ENCODE measurements around the gene METTL6. TPM values are rescaled to one million over a fixed set of nuclear protein-coding genes. Genes with fewer than 3 reads are reported as not detected.

Gene METTL6
- total RNA-seq, 5 donors from 2014 or later (not counting 1 experiment from before 2014, with no cell fraction given): 8.1 to 19.9 (median 14.7) TPM

DNA sequence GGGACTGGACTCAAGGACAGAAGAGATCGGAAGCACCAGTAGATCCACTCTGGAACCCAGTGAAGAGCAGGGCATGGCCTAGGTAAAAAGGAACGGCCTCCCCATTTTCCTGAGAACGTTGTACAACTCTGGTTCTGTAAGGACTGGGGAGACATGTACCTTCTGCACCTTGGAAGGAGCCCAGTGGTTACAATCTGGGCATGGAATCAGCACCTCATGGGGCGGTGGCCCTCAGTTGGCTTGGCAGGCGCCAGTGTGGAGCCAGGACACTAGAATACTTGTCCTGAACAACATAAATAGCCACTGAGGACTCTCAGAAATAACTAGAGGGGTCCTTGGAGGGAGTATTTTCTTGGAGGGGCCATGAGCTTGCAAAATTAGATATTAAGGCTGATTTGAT is 25.6 kb upstream of the METTL6 start:
- ChIA-PET POLR2A (no interaction called here), CTCF (no interaction called here)
- no peaks in the 10 kb centered on the region for H3K9me3 ChIP-seq
- H3K4me1 ChIP-seq (ENCODE audit: control insufficient read depth in 1 of 2, extremely low read depth in 1 of 2, insufficient read depth in 2 of 2, low read length in 2 of 2): no peaks in the 10 kb centered on the region
- Mint-ChIP-seq H3K27ac (no peak overlapping the region), H3K9me3 (no peaks in the 10 kb centered on the region), H3K36me3 (peaks cover 8% of the 10 kb centered on the region), H3K4me1 (no peaks in the 10 kb centered on the region), H3K27me3 (no peaks in the 10 kb centered on the region), H3K4me3 (no peak overlapping the region)
- H3K4me3 ChIP-seq (ENCODE audit: control insufficient read depth in 1 of 2, extremely low read depth in 1 of 2, low read length in 1 of 2): no peak overlapping the region
- no peaks in the 10 kb centered on the region for H3K27me3 ChIP-seq (replicated peaks in 1 of 2; ENCODE audit: control insufficient read depth in 2 of 2, extremely low read depth in 1 of 2, insufficient read depth in 2 of 2, low read length in 1 of 2)
- ATAC-seq (replicated peaks in 1 of 4) (no peak), DNase-seq (no peak)
- H3K36me3 ChIP-seq (ENCODE audit: control insufficient read depth in 2 of 2, extremely low read depth in 1 of 2, insufficient read depth in 1 of 2, low read length in 1 of 2): peaks cover 0 to 5% of the 10 kb centered on the region in 2 donors
- H3K27ac ChIP-seq (ENCODE audit: low read length): no peak overlapping the region
- WGBS (ENCODE audit: insufficient coverage): 88% methylated on average over 3 of the region's 5 CpGs

DNA sequence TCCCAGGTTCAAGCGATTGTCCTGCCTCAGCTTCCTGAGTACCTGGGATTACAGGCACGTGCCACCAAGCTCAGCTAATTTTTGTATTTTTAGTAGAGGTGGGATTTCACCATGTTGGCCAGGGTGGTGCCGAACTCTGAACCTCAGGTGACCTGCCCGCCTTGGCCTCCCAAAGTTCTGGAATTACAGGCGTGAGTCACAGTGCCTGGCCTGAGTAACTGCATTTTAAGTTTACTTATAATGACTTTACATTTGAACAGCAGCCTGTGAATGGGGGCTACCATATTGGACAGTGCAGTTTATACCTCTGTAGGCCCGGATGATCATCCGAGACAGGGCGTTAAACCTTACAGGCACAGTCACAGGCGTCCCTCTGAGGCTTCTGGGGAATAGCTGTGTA is 24.8 kb upstream of the METTL6 start:
- H3K4me3 ChIP-seq (ENCODE audit: control insufficient read depth in 1 of 2, extremely low read depth in 1 of 2, low read length in 1 of 2): no peak overlapping the region
- no peak for ATAC-seq (replicated peaks in 1 of 4)
- DNase-seq: no peak
- Mint-ChIP-seq H3K27me3 (no peaks in the 10 kb centered on the region), H3K4me3 (no peak overlapping the region), H3K36me3 (peaks cover 8% of the 10 kb centered on the region), H3K9me3 (no peaks in the 10 kb centered on the region), H3K4me1 (no peaks in the 10 kb centered on the region), H3K27ac (no peak overlapping the region)
- ChIA-PET CTCF (no interaction called here), POLR2A (no interaction called here)
- H3K27ac ChIP-seq (ENCODE audit: low read length): no peak overlapping the region
- H3K27me3 ChIP-seq (replicated peaks in 1 of 2; ENCODE audit: control insufficient read depth in 2 of 2, extremely low read depth in 1 of 2, insufficient read depth in 2 of 2, low read length in 1 of 2): no peaks in the 10 kb centered on the region
- peaks cover 0 to 5% of the 10 kb centered on the region in 2 donors for H3K36me3 ChIP-seq (ENCODE audit: control insufficient read depth in 2 of 2, extremely low read depth in 1 of 2, insufficient read depth in 1 of 2, low read length in 1 of 2)
- WGBS (ENCODE audit: insufficient coverage): 85% methylated on average over 9 of the region's 9 CpGs
- H3K4me1 ChIP-seq (ENCODE audit: control insufficient read depth in 1 of 2, extremely low read depth in 1 of 2, insufficient read depth in 2 of 2, low read length in 2 of 2): no peaks in the 10 kb centered on the region
- H3K9me3 ChIP-seq: no peaks in the 10 kb centered on the region

DNA sequence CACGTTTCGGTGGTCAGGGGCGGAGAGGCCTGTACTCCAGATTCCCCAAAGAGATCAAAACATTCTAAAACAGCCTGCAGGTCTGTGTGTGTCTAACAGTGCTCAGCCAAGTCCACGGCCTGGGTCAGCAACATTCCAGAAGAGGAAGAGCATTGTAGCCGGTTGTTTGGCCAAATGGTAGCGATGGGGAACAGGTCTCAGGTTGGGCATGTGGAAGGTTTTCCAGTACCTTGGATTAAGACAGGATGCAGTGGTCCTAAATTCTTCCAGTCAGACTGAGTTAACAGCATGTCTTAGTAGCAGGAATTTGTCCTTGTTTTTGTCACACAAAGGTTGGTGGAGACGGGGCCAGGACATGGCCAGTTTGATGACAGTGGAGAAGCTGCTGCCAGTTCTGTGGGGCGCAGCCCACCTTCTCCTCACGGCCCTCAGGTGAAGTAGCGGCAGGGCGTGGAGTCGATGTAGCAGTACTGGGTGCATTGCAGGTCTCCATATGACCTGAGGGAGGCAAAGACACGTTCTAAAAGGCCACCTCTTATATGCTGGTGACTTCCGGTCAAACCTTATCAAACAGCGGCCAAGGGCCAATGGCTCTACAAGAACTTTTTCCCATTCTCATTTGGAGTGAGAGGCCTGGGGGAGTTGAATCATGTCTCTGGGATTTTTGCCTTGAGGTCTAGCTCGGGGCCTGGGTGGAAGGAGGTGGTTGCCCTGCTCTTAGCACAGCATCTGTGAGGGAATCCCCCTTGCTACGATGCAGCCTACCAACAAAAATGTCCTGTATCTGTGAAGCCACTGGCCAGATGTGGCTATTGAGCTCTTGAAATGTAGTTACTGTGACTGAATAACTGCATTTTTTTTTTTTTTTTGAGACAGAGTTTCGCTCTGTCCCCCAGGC is 24.1 kb upstream of the METTL6 start:
- POLR2A ChIA-PET: interaction anchor here in 1 of 2 donors (0.6 kb wide), 1 partner anchor 202 kb away, joined by 4 read pairs; no protein-coding TSS in a partner anchor

DNA sequence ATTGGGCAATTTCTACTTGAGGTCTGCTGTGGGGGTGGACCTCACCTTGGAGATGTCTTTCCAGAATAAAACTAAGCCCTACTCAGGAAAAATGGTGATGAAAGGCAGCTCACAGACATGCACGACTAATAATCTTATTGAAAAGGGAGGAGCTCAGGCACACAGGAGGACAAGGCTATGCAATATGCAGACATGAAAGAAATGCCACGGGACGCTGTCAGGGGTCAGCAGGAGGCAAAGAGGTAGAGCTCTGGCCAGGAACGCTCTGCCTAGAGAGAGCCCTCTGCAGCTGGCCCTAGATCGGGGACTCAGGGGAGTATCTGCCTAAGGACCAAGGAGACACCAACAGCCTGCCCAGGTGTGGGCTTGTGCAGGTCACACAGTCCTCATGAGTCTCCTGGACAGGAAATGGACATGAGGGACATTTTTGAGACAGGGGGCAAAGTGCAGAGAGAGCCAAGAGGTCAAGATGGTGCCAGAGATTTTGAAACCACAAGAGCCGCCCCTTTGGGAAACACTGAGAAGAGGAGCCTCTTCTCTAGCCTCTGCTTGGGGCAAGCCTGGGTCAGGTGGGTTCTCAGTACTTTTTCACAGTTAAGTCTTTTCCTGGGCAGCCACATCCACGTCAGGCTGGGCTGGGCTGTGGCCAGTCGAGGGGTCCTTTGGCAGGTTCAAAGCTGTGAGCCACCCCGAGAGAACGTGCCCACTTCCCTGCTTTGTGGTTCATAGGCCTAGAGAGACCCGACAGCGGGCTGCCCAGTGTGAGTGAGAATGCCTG is 23.3 kb upstream of the METTL6 start:
- Mint-ChIP-seq H3K4me3 (no peak overlapping the region), H3K9me3 (no peaks in the 10 kb centered on the region), H3K27me3 (no peaks in the 10 kb centered on the region), H3K4me1 (no peaks in the 10 kb centered on the region), H3K36me3 (peaks cover 8% of the 10 kb centered on the region), H3K27ac (no peak overlapping the region)
- Histone ChIP-seq H3K4me1 (ENCODE audit: control insufficient read depth in 1 of 2, extremely low read depth in 1 of 2, insufficient read depth in 2 of 2, low read length in 2 of 2) (no peaks in the 10 kb centered on the region), H3K36me3 (ENCODE audit: control insufficient read depth in 2 of 2, extremely low read depth in 1 of 2, insufficient read depth in 1 of 2, low read length in 1 of 2) (peaks cover 0 to 5% of the 10 kb centered on the region in 2 donors), H3K27ac (ENCODE audit: low read length) (no peak overlapping the region), H3K27me3 (replicated peaks in 1 of 2; ENCODE audit: control insufficient read depth in 2 of 2, extremely low read depth in 1 of 2, insufficient read depth in 2 of 2, low read length in 1 of 2) (no peaks in the 10 kb centered on the region), H3K4me3 (ENCODE audit: control insufficient read depth in 1 of 2, extremely low read depth in 1 of 2, low read length in 1 of 2) (no peak overlapping the region), H3K9me3 (no peaks in the 10 kb centered on the region)
- DNase-seq: no peak
- no peak for ATAC-seq (replicated peaks in 1 of 4)
- CTCF ChIA-PET: no interaction called here
- WGBS (ENCODE audit: insufficient coverage): 94% methylated on average over 8 of the region's 12 CpGs
- POLR2A ChIA-PET: no interaction called here

More for the DNA sequence above, 24.1 kb upstream of the METTL6 start:
- Mint-ChIP-seq H3K27me3 (no peaks in the 10 kb centered on the region), H3K36me3 (peaks cover 8% of the 10 kb centered on the region), H3K4me1 (no peaks in the 10 kb centered on the region), H3K4me3 (no peak overlapping the region), H3K9me3 (no peaks in the 10 kb centered on the region), H3K27ac (no peak overlapping the region)
- H3K4me3 ChIP-seq (ENCODE audit: control insufficient read depth in 1 of 2, extremely low read depth in 1 of 2, low read length in 1 of 2): no peak overlapping the region
- H3K4me1 ChIP-seq (ENCODE audit: control insufficient read depth in 1 of 2, extremely low read depth in 1 of 2, insufficient read depth in 2 of 2, low read length in 2 of 2): no peaks in the 10 kb centered on the region
- H3K36me3 ChIP-seq (ENCODE audit: control insufficient read depth in 2 of 2, extremely low read depth in 1 of 2, insufficient read depth in 1 of 2, low read length in 1 of 2): peaks cover 0 to 5% of the 10 kb centered on the region in 2 donors
- 90% methylated on average over 11 of the region's 18 CpGs for WGBS (ENCODE audit: insufficient coverage)
- no peak overlapping the region for H3K27ac ChIP-seq (ENCODE audit: low read length)
- H3K9me3 ChIP-seq: no peaks in the 10 kb centered on the region
- no peak for ATAC-seq (replicated peaks in 1 of 4)
- CTCF ChIA-PET: no interaction called here
- H3K27me3 ChIP-seq (replicated peaks in 1 of 2; ENCODE audit: control insufficient read depth in 2 of 2, extremely low read depth in 1 of 2, insufficient read depth in 2 of 2, low read length in 1 of 2): no peaks in the 10 kb centered on the region
- DNase-seq: no peak

DNA sequence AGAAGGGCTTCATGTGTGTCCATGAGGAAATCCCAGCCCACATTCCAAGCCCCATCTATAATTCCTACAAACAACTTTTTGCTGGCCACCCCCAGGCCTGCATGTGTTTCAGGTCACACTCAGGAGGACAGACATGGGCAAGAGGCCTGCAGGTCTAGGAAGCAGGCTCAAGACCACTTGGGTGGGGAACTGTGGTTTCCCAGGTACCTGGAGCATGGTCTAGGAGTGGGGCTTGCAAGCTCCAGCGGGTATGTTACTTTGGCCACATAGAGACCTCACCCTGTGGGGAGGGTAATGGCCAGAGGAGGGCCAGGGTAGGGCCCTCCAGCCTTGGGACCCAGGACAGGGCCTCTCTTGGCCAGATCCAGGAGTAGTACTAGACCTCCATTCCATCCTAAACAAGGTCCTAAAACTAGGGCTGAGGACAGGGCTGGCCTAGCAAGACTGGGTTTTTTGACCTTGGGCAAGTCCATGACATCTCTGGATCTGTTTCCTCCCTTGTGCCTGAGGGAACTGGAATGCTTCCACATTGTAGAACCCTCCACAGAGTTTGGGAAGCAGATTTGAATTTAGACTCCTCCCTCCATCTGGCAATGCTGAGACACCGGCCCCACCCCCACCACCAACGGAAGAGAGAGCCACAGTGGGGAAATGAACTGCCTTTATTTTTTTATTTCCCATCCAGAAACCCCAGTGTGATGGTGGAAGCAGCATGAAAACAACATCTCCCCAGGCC is 22.3 kb upstream of the METTL6 start:
- CTCF ChIA-PET: no interaction called here

DNA sequence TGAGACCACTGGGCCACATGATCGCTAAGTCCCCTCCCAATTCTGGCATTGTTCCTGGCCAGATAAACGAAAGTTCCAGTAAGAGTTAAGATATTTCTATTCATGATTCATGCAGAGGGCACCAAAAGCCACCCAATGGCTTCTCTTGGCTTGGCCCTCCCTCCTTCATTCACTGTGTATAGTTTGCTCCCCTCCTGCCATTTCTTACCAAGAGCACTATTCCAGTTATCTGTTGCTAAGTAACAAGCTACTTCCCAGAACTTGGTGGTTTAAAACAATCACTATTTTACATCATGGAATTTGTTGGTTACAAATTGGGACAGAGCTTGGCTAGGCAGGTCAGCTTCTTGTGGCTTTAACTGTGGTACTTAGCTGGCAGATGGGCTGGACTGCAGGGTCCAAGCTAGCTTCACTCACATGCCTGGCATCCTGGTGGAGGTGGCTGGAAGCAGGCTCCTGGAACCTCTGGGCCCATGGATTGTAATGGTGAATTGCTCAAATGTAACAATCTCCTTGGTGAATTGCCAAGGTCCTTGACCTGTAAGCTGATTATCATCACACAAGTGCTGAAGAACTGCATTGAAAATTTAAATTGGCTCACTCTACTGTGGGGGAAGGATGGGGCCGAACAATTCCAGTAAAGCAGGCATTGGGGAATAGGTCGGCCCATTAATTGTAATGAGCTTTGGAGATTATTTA is 16.6 kb upstream of the METTL6 start:
- ChIA-PET CTCF (no interaction called here), POLR2A (no interaction called here)
- H3K9me3 Mint-ChIP-seq: no peaks in the 10 kb centered on the region
- peak overlapping the region; percentile 19 to 36 for H3K27ac Mint-ChIP-seq
- Histone ChIP-seq H3K9me3 (no peaks in the 10 kb centered on the region), H3K36me3 (ENCODE audit: control insufficient read depth in 2 of 2, extremely low read depth in 1 of 2, insufficient read depth in 1 of 2, low read length in 1 of 2) (peaks cover 3 to 40% of the 10 kb centered on the region in 2 donors), H3K4me1 (ENCODE audit: control insufficient read depth in 1 of 2, extremely low read depth in 1 of 2, insufficient read depth in 2 of 2, low read length in 2 of 2) (no peaks in the 10 kb centered on the region), H3K27ac (ENCODE audit: low read length) (no peak overlapping the region), H3K27me3 (replicated peaks in 1 of 2; ENCODE audit: control insufficient read depth in 2 of 2, extremely low read depth in 1 of 2, insufficient read depth in 2 of 2, low read length in 1 of 2) (no peaks in the 10 kb centered on the region), H3K4me3 (ENCODE audit: control insufficient read depth in 1 of 2, extremely low read depth in 1 of 2, low read length in 1 of 2) (no peak overlapping the region)
- no peak for ATAC-seq (replicated peaks in 1 of 4)
- no peak overlapping the region for H3K4me3 Mint-ChIP-seq
- H3K4me1 Mint-ChIP-seq: peaks cover 0 to 21% (median 15%) of the 10 kb centered on the region in 3 donors
- no peaks in the 10 kb centered on the region for H3K27me3 Mint-ChIP-seq
- no CpG with 5 or more reads among the region's 4 CpGs for WGBS (ENCODE audit: insufficient coverage)
- H3K36me3 Mint-ChIP-seq: peaks cover 49% of the 10 kb centered on the region
- DNase-seq: no peak

More for the DNA sequence above, 22.3 kb upstream of the METTL6 start:
- H3K36me3 ChIP-seq (ENCODE audit: control insufficient read depth in 2 of 2, extremely low read depth in 1 of 2, insufficient read depth in 1 of 2, low read length in 1 of 2): peaks cover 0 to 5% of the 10 kb centered on the region in 2 donors
- H3K4me3 ChIP-seq (ENCODE audit: control insufficient read depth in 1 of 2, extremely low read depth in 1 of 2, low read length in 1 of 2): no peak overlapping the region
- Mint-ChIP-seq H3K36me3 (peaks cover 13% of the 10 kb centered on the region), H3K9me3 (no peaks in the 10 kb centered on the region), H3K27ac (no peak overlapping the region), H3K4me1 (no peaks in the 10 kb centered on the region), H3K4me3 (no peak overlapping the region), H3K27me3 (no peaks in the 10 kb centered on the region)
- H3K27ac ChIP-seq (ENCODE audit: low read length): no peak overlapping the region
- POLR2A ChIA-PET: no interaction called here
- no peaks in the 10 kb centered on the region for H3K27me3 ChIP-seq (replicated peaks in 1 of 2; ENCODE audit: control insufficient read depth in 2 of 2, extremely low read depth in 1 of 2, insufficient read depth in 2 of 2, low read length in 1 of 2)
- DNase-seq (no peak), ATAC-seq (replicated peaks in 1 of 4) (no peak)
- no peaks in the 10 kb centered on the region for H3K9me3 ChIP-seq
- WGBS (ENCODE audit: insufficient coverage): 100% methylated on average over 1 of the region's 3 CpGs
- no peaks in the 10 kb centered on the region for H3K4me1 ChIP-seq (ENCODE audit: control insufficient read depth in 1 of 2, extremely low read depth in 1 of 2, insufficient read depth in 2 of 2, low read length in 2 of 2)

All from T-cell (primary cell).